ENCODE measurements around the gene GJA4. TPM values are rescaled to one million over a fixed set of nuclear protein-coding genes. Genes with fewer than 3 reads are reported as not detected.
A peak's percentile ranks its signal among the peaks of the same experiment; 100 is the strongest.

GJA4 gene
- total RNA-seq, 1 experiment from 2014 or later: 1.4 TPM

GRCh38 chr1:34759503-34760357 lies 33.1 kb upstream of the GJA4 start, which contains the start of gene GJB4:
TSS of gene GJB4 (plus strand) at chr1:34759740. CDS start at chr1:34761255, 1,515 bp downstream.
- no peak within 1 kb of the TSS for H3K9ac ChIP-seq (ENCODE audit: extremely low read depth, insufficient read length, low read length)
- H2BK20ac ChIP-seq (ENCODE audit: low read depth, low read length, poor library complexity, severe bottlenecking): no peak within 1 kb of the TSS
- H2BK120ac ChIP-seq (ENCODE audit: low read depth, low read length, poor library complexity, severe bottlenecking): no peak within 1 kb of the TSS
- no peaks in the 10 kb centered on the region for H3K79me1 ChIP-seq (ENCODE audit: insufficient read depth, low read depth, low read length, poor library complexity, severe bottlenecking)
- no peaks in the 10 kb centered on the region; a peak in 1 of 5 replicates for H3K9me3 Mint-ChIP-seq
- H2AK5ac ChIP-seq (ENCODE audit: insufficient read length, low read length): no peak within 1 kb of the TSS
- TF ChIP-seq CTCF (conservative IDR thresholded peaks at IDR 0.05): peak; percentile 39; the same call in 2 of the 3 replicates
- no peak within 1 kb of the TSS for H3T11ph ChIP-seq (ENCODE audit: low read length)
- H3K14ac ChIP-seq (ENCODE audit: insufficient read depth, low read length): no peak within 1 kb of the TSS
- H2BK5ac ChIP-seq (ENCODE audit: insufficient read length, low read length): no peak within 1 kb of the TSS
- no peak within 1 kb of the TSS for H3K18ac ChIP-seq (ENCODE audit: insufficient read length, low read depth, low read length)
- H4K91ac ChIP-seq (ENCODE audit: insufficient read length, low read depth, low read length): no peak within 1 kb of the TSS
- 0 out of 7 replicates have a peak within 1 kb of the TSS, but pooled peaks of 1 of the 3 experiments have one; percentile 12 for H3K27ac Mint-ChIP-seq
- H3K27me3 ChIP-seq (ENCODE audit: insufficient read depth, low read length): no peaks in the 10 kb centered on the region
- no peaks in the 10 kb centered on the region for H3K9me3 ChIP-seq (ENCODE audit: control insufficient read depth, low read depth, low read length)
- no peak within 1 kb of the TSS for H2BK12ac ChIP-seq (ENCODE audit: insufficient read length, low read depth, low read length)
- DNase-seq: peak; percentile 71
- H3K79me2 ChIP-seq (ENCODE audit: insufficient read depth, low read length): no peaks in the 10 kb centered on the region
- no peak within 1 kb of the TSS for H4K8ac ChIP-seq (replicated peaks; ENCODE audit: insufficient read length, low read depth, low read length)
- H3K4me1 ChIP-seq (ENCODE audit: insufficient read depth, low read length): peaks cover 6% of the 10 kb centered on the region; the same call in 1 of the 2 replicates
- H3K56ac ChIP-seq (ENCODE audit: insufficient read length, low read depth, low read length): no peak within 1 kb of the TSS
- peaks cover 25 to 27% of the 10 kb centered on the region in 2 experiments for H3K4me1 Mint-ChIP-seq
- no peak within 1 kb of the TSS for H3K4me3 Mint-ChIP-seq
- H4K5ac ChIP-seq (ENCODE audit: insufficient read length, low read depth, low read length): no peak within 1 kb of the TSS
- no peak within 1 kb of the TSS for H2AFZ ChIP-seq (ENCODE audit: low read length)
- H3K4me2 ChIP-seq (ENCODE audit: insufficient read depth, insufficient read length, low read length): peak within 1 kb of the TSS; percentile 10
- H3K27me3 Mint-ChIP-seq (ENCODE audit: low read depth): peaks cover 6% of the 10 kb centered on the region
- no peaks in the 10 kb centered on the region for H3K23me2 ChIP-seq (ENCODE audit: insufficient read length, low read depth, low read length, poor library complexity, severe bottlenecking)
- no peak within 1 kb of the TSS for H2BK15ac ChIP-seq (ENCODE audit: low read depth, low read length)
- H3K36me3 Mint-ChIP-seq (ENCODE audit: insufficient read depth in 1 of 3, low read depth in 3 of 3): no peaks in the 10 kb centered on the region; a peak in 1 of 7 replicates
- H3K4ac ChIP-seq (ENCODE audit: low read depth, low read length): no peak within 1 kb of the TSS
- no peak within 1 kb of the TSS for H3K23ac ChIP-seq (ENCODE audit: insufficient read length, low read depth, low read length)
- no peaks in the 10 kb centered on the region for H4K20me1 ChIP-seq (ENCODE audit: control insufficient read depth, insufficient read depth, insufficient read length)
- no CpG with 5 or more reads among the region's 10 CpGs for WGBS (ENCODE audit: extremely low coverage, insufficient read length, low lambda C conversion rate)
- H3K27ac ChIP-seq (ENCODE audit: insufficient read length, low read depth, low read length): no peak within 1 kb of the TSS
